DOHH2 (cell line): ENCODE measurements around the gene PRB2.
"Not testable (repeated sequence)": the region's sequence is repeated elsewhere in the genome, so short reads cannot be mapped to it uniquely, and the experiment has no call there.

Experiments used
- H3F3A ChIP-seq: fragments of 200-600 bp; sonication (generic), shearing (Covaris generic); 2 replicates; pipeline ENCODE4 v1.6.0; 2016; ENCODE audit warnings: antibody characterized with exemption, mild to moderate bottlenecking; ENCODE audit not compliant: control insufficient read depth, insufficient read depth
- H3K27ac ChIP-seq: fragments of 200-600 bp; sonication (generic); 2 replicates; pipeline ENCODE4 v1.5.1; 2014; ENCODE audit warnings: low read depth, mild to moderate bottlenecking, low read length, moderate library complexity
- H3K27me3 ChIP-seq: fragments of 200-600 bp; sonication (generic); 2 replicates; pipeline ENCODE4 v1.6.1; 2014; ENCODE audit warnings: mild to moderate bottlenecking, low read length, mixed read lengths; ENCODE audit not compliant: control insufficient read depth
- H3K36me3 ChIP-seq: fragments of 200-600 bp; sonication (generic); 2 replicates; pipeline ENCODE4 v1.6.1; 2014; ENCODE audit warnings: mild to moderate bottlenecking, low read length, moderate library complexity, mixed read lengths; ENCODE audit not compliant: control insufficient read depth
- H3K4me1 ChIP-seq: fragments of 200-600 bp; sonication (generic); 2 replicates; pipeline ENCODE4 v1.6.1; 2014; ENCODE audit warnings: mild to moderate bottlenecking, low read length, mixed read lengths; ENCODE audit not compliant: control insufficient read depth
- H3K4me2 ChIP-seq: fragments of 200-600 bp; sonication (generic); 2 replicates; pipeline ENCODE4 v1.6.0; 2014; ENCODE audit warnings: mild to moderate bottlenecking, low read length, moderate library complexity
- H3K4me3 ChIP-seq: fragments of 200-600 bp; sonication (generic); 2 replicates; pipeline ENCODE4 v1.5.1; 2014; ENCODE audit warnings: mild to moderate bottlenecking, low read length, mixed read lengths
- H3K79me2 ChIP-seq: fragments of 200-600 bp; sonication (generic); 2 replicates; pipeline ENCODE4 v1.6.1; 2014; ENCODE audit warnings: mild to moderate bottlenecking, low read length, mixed read lengths; ENCODE audit not compliant: control insufficient read depth
- H3K9me2 ChIP-seq: fragments of 200-600 bp; sonication (generic); replicated peaks from 2 replicates; pipeline ENCODE4 v1.6.1; 2014; ENCODE audit warnings: mild to moderate bottlenecking, low read length, mixed read lengths; ENCODE audit not compliant: control insufficient read depth
- H3K9me3 ChIP-seq: fragments of 200-600 bp; sonication (generic); 2 replicates; pipeline ENCODE4 v1.6.1; 2014; ENCODE audit warnings: antibody characterized with exemption, low read length, mixed read lengths; ENCODE audit not compliant: control insufficient read depth, insufficient read depth
- H4K20me1 ChIP-seq: fragments of 200-600 bp; sonication (generic); 2 replicates; pipeline ENCODE4 v1.6.0; 2014; ENCODE audit warnings: low read depth, mild to moderate bottlenecking, antibody characterized with exemption, low read length, moderate library complexity; ENCODE audit not compliant: control insufficient read depth, insufficient read depth
- CTCF ChIP-seq: fragments of 200-600 bp; sonication (generic); IDR thresholded peaks from one replicate; pipeline ENCODE4 v1.5.1; 2014; ENCODE audit warnings: antibody characterized with exemption, mild to moderate bottlenecking, low read depth, low read length; ENCODE audit not compliant: poor library complexity, severe bottlenecking
- EZH2phosphoT487 ChIP-seq: fragments of 200-600 bp; sonication (generic); IDR thresholded peaks from 2 replicates; pipeline ENCODE4 v1.6.1; 2017; ENCODE audit warnings: borderline replicate concordance, mild to moderate bottlenecking, antibody characterized with exemption, low read length, moderate library complexity, mixed read lengths

The PRB2 gene

GRCh38 chr12:11395467-11395866 lies at the start of gene PRB2:
Gene PRB2, minus strand, starts transcription at chr12:11395567. Its CDS starts 38 bp downstream, at chr12:11395529.
- not testable (repeated sequence) for H3K27me3 ChIP-seq, H4K20me1 ChIP-seq

GRCh38 chr12:11437966-11438365 lies 42.6 kb upstream of the PRB2 start:
- Histone ChIP-seq H3K79me2 (no peaks in the 10 kb centered on the region), H3K4me2 (no peak overlapping the region), H3K27ac (no peak overlapping the region), H3K4me3 (no peak overlapping the region), H3K36me3 (no peaks in the 10 kb centered on the region), H3K27me3 (peaks cover 2% of the 10 kb centered on the region; the same call in 1 of the 2 replicates), H4K20me1 (no peaks in the 10 kb centered on the region), H3K4me1 (no peaks in the 10 kb centered on the region), H3K9me2 (no peaks in the 10 kb centered on the region), H3F3A (no peaks in the 10 kb centered on the region), H3K9me3 (no peaks in the 10 kb centered on the region)
- TF ChIP-seq EZH2phosphoT487 (no peak), CTCF (no peak)

More at GRCh38 chr12:11395467-11395866, at the start of gene PRB2:
- H3K4me3 ChIP-seq, H3K4me2 ChIP-seq, H3K9me3 ChIP-seq, H3K36me3 ChIP-seq, H3K79me2 ChIP-seq, H3F3A ChIP-seq, H3K4me1 ChIP-seq, H3K9me2 ChIP-seq, H3K27ac ChIP-seq: not testable (repeated sequence)

GRCh38 chr12:11433664-11434063 lies 38.3 kb upstream of the PRB2 start:
- H3K27ac ChIP-seq = no peak overlapping the region
- TF ChIP-seq EZH2phosphoT487 = no peak
- TF ChIP-seq CTCF = no peak
- no peaks in the 10 kb centered on the region for H3K9me2 ChIP-seq
- H3K79me2 ChIP-seq = no peaks in the 10 kb centered on the region
- no peaks in the 10 kb centered on the region for H3K4me1 ChIP-seq
- H3K36me3 ChIP-seq = no peaks in the 10 kb centered on the region
- no peak overlapping the region for H3K4me3 ChIP-seq
- no peaks in the 10 kb centered on the region for H4K20me1 ChIP-seq
- no peaks in the 10 kb centered on the region for H3K27me3 ChIP-seq
- no peaks in the 10 kb centered on the region for H3K9me3 ChIP-seq
- H3K4me2 ChIP-seq = no peak overlapping the region
- no peaks in the 10 kb centered on the region for H3F3A ChIP-seq

- Histone ChIP-seq H3K9me2 (no peaks in the 10 kb centered on the region), H3K4me3 (no peak overlapping the region), H3K4me2 (no peak overlapping the region), H3K27me3 (no peaks in the 10 kb centered on the region), H3F3A (no peaks in the 10 kb centered on the region), H4K20me1 (no peaks in the 10 kb centered on the region), H3K36me3 (no peaks in the 10 kb centered on the region), H3K27ac (no peak overlapping the region), H3K4me1 (no peaks in the 10 kb centered on the region), H3K9me3 (no peaks in the 10 kb centered on the region), H3K79me2 (no peaks in the 10 kb centered on the region)
- TF ChIP-seq CTCF (no peak), EZH2phosphoT487 (no peak)
Measured at GRCh38 chr12:11431486-11431885, 36.1 kb upstream of the PRB2 start.
